K562 (cell line): Measurements from ENCODE around the gene RIC3. TPM values are rescaled to one million over a fixed set of nuclear protein-coding genes. Genes with fewer than 3 reads are reported as not detected.

Experiments used
- ATAC-seq: fragments of 200-7000 bp; cut with Tn5 transposase; 3 replicates; pipeline ENCODE4 v1.9.1; 2020; ENCODE audit warnings: moderate library complexity
- BruUV-seq: library from RNA; stranded (reverse); fragments of 400-500 nt; replicated peaks from 2 replicates; lab custom pipeline; 2021; lab: Mats Ljungman, UMichigan
- CTCF ChIA-PET: fragments of 300-600 bp; formaldehyde crosslinking; extraction: SDS; loops from one replicate; lab custom pipeline; 2021; ENCODE audit warnings: low intra/inter-chr PET ratio; lab: Yijun Ruan, JAX
- POLR2A ChIA-PET: fragments of 300-600, 350-650 bp; sonication (Branson Sonifier 250); formaldehyde crosslinking; extraction: SDS; loops from one replicate; lab custom pipeline; 2021; ENCODE audit warnings: antibody characterized with exemption, inconsistent platforms; lab: Yijun Ruan, JAX
- DNase-seq, 4 experiments: peaks; one replicate each; pipeline versions ENCODE4 v3.0.0 to v3.0.0-alpha.2; 2011 to 2018; ENCODE audit warnings: low spot score in 3 of 4, mixed read lengths in 3 of 4; ENCODE audit errors: extremely low read depth in 1 of 4
- FAIRE-seq: peaks from 2 replicates; lab custom pipeline; 2011; peaks lifted over from hg19 to GRCh38; lab: Jason Lieb, UNC
- H2AFZ ChIP-seq: 2 replicates; pipeline ENCODE4 v1.6.0; 2011; ENCODE audit warnings: low read depth, low read length, control low read depth, inconsistent platforms
- H3K27ac ChIP-seq: fragments of 200-600 bp; 3 replicates; pipeline ENCODE4 v1.8.0; 2011; ENCODE audit warnings: low read depth, mild to moderate bottlenecking, control low read depth, inconsistent platforms, low read length, moderate library complexity, mixed read lengths; ENCODE audit errors: extremely low read depth
- H3K27me3 ChIP-seq, 2 experiments: fragments of 300-600 bp in 1 of 2; 2 replicates in 1 of 2; 3 replicates in 1 of 2; pipeline versions ENCODE4 v1.6.0 to v1.8.0; 2011; ENCODE audit warnings: inconsistent platforms in 2 of 2, low read length in 2 of 2, mild to moderate bottlenecking in 1 of 2, mixed read lengths in 1 of 2, moderate library complexity in 1 of 2; ENCODE audit not compliant: control insufficient read depth in 2 of 2, insufficient read depth in 2 of 2
- H3K36me3 ChIP-seq: fragments of 300-600 bp; 3 replicates; pipeline ENCODE4 v1.8.0; 2011; ENCODE audit warnings: mild to moderate bottlenecking, low read length, inconsistent platforms; ENCODE audit not compliant: control insufficient read depth, insufficient read depth
- H3K4me1 ChIP-seq, 2 experiments: fragments of 200-600 bp in 1 of 2; replicated peaks in 1 of 2; 2 replicates in 1 of 2; 3 replicates in 1 of 2; pipeline versions ENCODE4 v1.5.1 to v1.8.0; 2011; ENCODE audit warnings: inconsistent platforms in 2 of 2, low read length in 2 of 2, mild to moderate bottlenecking in 1 of 2, mixed read lengths in 1 of 2, moderate library complexity in 1 of 2; ENCODE audit not compliant: control insufficient read depth in 2 of 2, insufficient read depth in 2 of 2
- H3K4me2 ChIP-seq: 2 replicates; pipeline ENCODE4 v1.6.1; 2011; ENCODE audit warnings: low read length, control low read depth, inconsistent platforms, mixed read lengths; ENCODE audit not compliant: insufficient read depth
- H3K4me3 ChIP-seq: fragments of 200-600 bp; sonication (generic), shearing (Covaris generic); 2 replicates; pipeline ENCODE4 v1.5.1; 2016; ENCODE audit warnings: control low read depth, inconsistent platforms
- H3K79me2 ChIP-seq: fragments of 200-600 bp; 3 replicates; pipeline ENCODE4 v1.8.0; 2011; ENCODE audit warnings: low read length, inconsistent platforms; ENCODE audit not compliant: control insufficient read depth, insufficient read depth
- H3K9ac ChIP-seq, 2 experiments: 2 replicates each; pipeline versions ENCODE4 v1.6.0 to v1.6.1; 2011; ENCODE audit warnings: low read depth in 2 of 2, low read length in 2 of 2, control low read depth in 1 of 2, inconsistent platforms in 1 of 2, mild to moderate bottlenecking in 1 of 2, mixed read lengths in 1 of 2; ENCODE audit not compliant: insufficient read depth in 1 of 2
- H3K9me1 ChIP-seq: one replicate; pipeline ENCODE4 v1.6.0; 2011; ENCODE audit warnings: inconsistent platforms, mild to moderate bottlenecking, low read length, moderate library complexity; ENCODE audit not compliant: control insufficient read depth, insufficient read depth
- H3K9me3 ChIP-seq: replicated peaks from 2 replicates; pipeline ENCODE4 v1.5.1; 2011; ENCODE audit warnings: low read depth, low read length, inconsistent platforms; ENCODE audit not compliant: control insufficient read depth, insufficient read depth
- H4K20me1 ChIP-seq: replicated peaks from 2 replicates; pipeline ENCODE4 v1.6.1; 2011; ENCODE audit warnings: low read length, inconsistent platforms, mixed read lengths; ENCODE audit not compliant: control insufficient read depth, insufficient read depth
- ARNT ChIP-seq, 2 experiments: fragments of 450-650 bp; IDR thresholded peaks; 2 replicates each; pipeline ENCODE4 v1.6.1; 2016; ENCODE audit warnings: mild to moderate bottlenecking in 1 of 2
- BDP1 ChIP-seq: IDR thresholded peaks from 3 replicates; pipeline ENCODE4 v1.6.1; 2011; ENCODE audit not compliant: insufficient read length, insufficient read depth
- ELF1 ChIP-seq: fragments of 200-800 bp; sonication (Bioruptor generic); IDR thresholded peaks from 2 replicates; pipeline ENCODE4 v1.6.1; 2016; ENCODE audit warnings: missing genetic modification characterization, missing compliant biosample characterization
- ELF2 ChIP-seq: fragments of 250-450 bp; sonication (Bioruptor Pico); IDR thresholded peaks from 2 replicates; pipeline ENCODE4 v1.5.0; 2021; ENCODE audit warnings: mild to moderate bottlenecking
- ETV5 ChIP-seq: sonication (generic); formaldehyde crosslinking; IDR thresholded peaks from 2 replicates; pipeline ENCODE4 v1.4.0; 2020; ENCODE audit warnings: low read depth, mild to moderate bottlenecking, missing genetic modification reagents
- MAZ ChIP-seq, 2 experiments: fragments of 450-650 bp in 1 of 2; sonication (generic) in 1 of 2; formaldehyde crosslinking; IDR thresholded peaks in 1 of 2; conservative IDR thresholded peaks in 1 of 2; 2 replicates each; pipeline versions ENCODE4 v1.4.0 to v1.5.0; 2020; ENCODE audit warnings: mild to moderate bottlenecking in 1 of 2, missing genetic modification reagents in 1 of 2
- MEIS2 ChIP-seq: fragments of 450-650 bp; IDR thresholded peaks from 2 replicates; pipeline ENCODE4 v1.6.1; 2014; ENCODE audit warnings: mild to moderate bottlenecking; ENCODE audit not compliant: partially characterized antibody
- SMAD3 ChIP-seq: fragments of 450-650 bp; formaldehyde crosslinking; conservative IDR thresholded peaks from 2 replicates; pipeline ENCODE4 v1.4.0; 2020; ENCODE audit warnings: mild to moderate bottlenecking
- SMC3 ChIP-seq: conservative IDR thresholded peaks from 2 replicates; pipeline ENCODE4 v1.6.1; 2011; ENCODE audit warnings: low read depth, low read length, improper control_type of control experiment; ENCODE audit not compliant: insufficient read depth
- TCF15 ChIP-seq: fragments of 250-450 bp; sonication (Bioruptor Pico); IDR thresholded peaks from 2 replicates; pipeline ENCODE4 v1.8.0; 2022; ENCODE audit warnings: moderate library complexity, mild to moderate bottlenecking, inconsistent platforms
- ZBED1 ChIP-seq: IDR thresholded peaks from 2 replicates; pipeline ENCODE4 v1.6.1; 2014
- ZBTB7A ChIP-seq: IDR thresholded peaks from 2 replicates; pipeline ENCODE4 v1.6.1; 2011; ENCODE audit warnings: low read depth, mild to moderate bottlenecking, low read length, moderate library complexity, borderline replicate concordance; ENCODE audit not compliant: control insufficient read depth
- ZC3H8 ChIP-seq: fragments of 450-650 bp; IDR thresholded peaks from 2 replicates; pipeline ENCODE4 v1.6.1; 2017
- ZNF449 ChIP-seq: fragments of 250-450 bp; sonication (Bioruptor Pico); IDR thresholded peaks from 2 replicates; pipeline ENCODE4 v1.8.0; 2022; ENCODE audit warnings: moderate library complexity, mild to moderate bottlenecking, inconsistent platforms
- ZNF507 ChIP-seq: conservative IDR thresholded peaks from 2 replicates; pipeline ENCODE4 v1.6.1; 2017; ENCODE audit warnings: missing genetic modification characterization, missing compliant biosample characterization
- ZNF589 ChIP-seq: fragments of 200-800 bp; sonication (Bioruptor generic); IDR thresholded peaks from 2 replicates; pipeline ENCODE4 v1.6.1; 2016; ENCODE audit warnings: low read depth, missing genetic modification characterization, missing compliant biosample characterization
- WGBS: fragments of 100-300 bp; shearing (Covaris generic); methylation state at CpG from one replicate; pipeline ENCODE4 v1.1.6; 2016; ENCODE audit warnings: low coverage, mixed read lengths; ENCODE audit not compliant: insufficient coverage; ENCODE audit errors: missing lambda C conversion rate; 5-methylcytosine and 5-hydroxymethylcytosine counted together
- in situ Hi-C: fragments of 300-500 bp; cut with MboI; formaldehyde crosslinking; loops from 4 replicates; pipeline ENCODE4 v1.15.0; 2018; ENCODE audit warnings: inconsistent platforms, mixed read lengths
- intact Hi-C: fragments of 100-400 bp; cut with micrococcal nuclease; formaldehyde crosslinking; loops from 2 replicates; pipeline ENCODE4 v1.14.2; 2022
- polyA plus RNA-seq, 8 experiments: library from polyadenylated mRNA; depleted of rRNA in 4 of 8; stranded (reverse) in 5 of 8; unstranded in 3 of 8; fragments of >200 nt; fragmentation: Nextera tagmentation in 2 of 8; fragmentation: Illumina TruSeq in 1 of 8; extraction: Ambion mirVana in 2 of 8; extraction: Trizol in 1 of 8; gene quantifications; 2 replicates each; pipeline versions ENCODE4 v1.2.1 to v1.2.3, GENCODE V29; 2011 to 2014; ENCODE audit warnings: inconsistent platforms in 1 of 8, missing spikeins in 1 of 8
- total RNA-seq, 7 experiments: library from RNA; depleted of rRNA in 6 of 7; stranded (reverse); fragments of >200 nt in 6 of 7; fragmentation: Illumina TruSeq in 2 of 7; extraction: Trizol in 2 of 7; gene quantifications; 2 replicates each; pipeline versions ENCODE4 v1.2.1 to v1.2.3, GENCODE V29; 2011 to 2021; ENCODE audit warnings: low replicate concordance in 1 of 7
- TF ChIP-seq, protein P1 (sequence below): sonication (generic); formaldehyde crosslinking; IDR thresholded peaks from 2 replicates; pipeline ENCODE4 v1.9.0; 2022; ENCODE audit warnings: mild to moderate bottlenecking, missing genetic modification reagents

Gene RIC3
- total and polyA plus RNA-seq, 9 of the 15 experiments (the other 6 are each of a cell fraction or from before 2014, with no cell fraction given): 0.03 to 0.16 (median 0.05) TPM; not detected in 4

- no peak for TF ChIP-seq BDP1
- TF ChIP-seq, all 486 proteins: peak for 0
Observed at GRCh38 chr11:8218409-8218808, 49.6 kb upstream of the RIC3 start (continued).

GRCh38 chr11:8217926-8218325 lies 49.1 kb upstream of the RIC3 start:
- H2AFZ ChIP-seq: no peak overlapping the region
- POLR2A ChIA-PET: interaction anchor here (2.1 kb wide), 1 partner anchor 11 kb away, joined by 5 read pairs; no protein-coding TSS in a partner anchor
- H3K27me3 ChIP-seq: peaks cover 11 to 57% of the 10 kb centered on the region in 2 experiments; a peak in 4 of 5 replicates
- no TSS peak for BruUV-seq
- H3K36me3 ChIP-seq: no peaks in the 10 kb centered on the region
- FAIRE-seq: no peak
- no peak overlapping the region for H3K4me3 ChIP-seq
- no peaks in the 10 kb centered on the region; a peak in 2 of 5 replicates for H3K4me1 ChIP-seq
- 7% methylated on average over 7 of the region's 11 CpGs for WGBS
- no peak for ATAC-seq
- TF ChIP-seq SMC3: no peak
- no peak for TF ChIP-seq ZNF507
- TF ChIP-seq ZBED1: no peak
- no peak for TF ChIP-seq ZNF589
- no peak for TF ChIP-seq TCF15 (CRISPR knock-in tag)
- TF ChIP-seq ARNT (IDR thresholded peaks at IDR 0.05): no peak
- TF ChIP-seq, protein P1, sequence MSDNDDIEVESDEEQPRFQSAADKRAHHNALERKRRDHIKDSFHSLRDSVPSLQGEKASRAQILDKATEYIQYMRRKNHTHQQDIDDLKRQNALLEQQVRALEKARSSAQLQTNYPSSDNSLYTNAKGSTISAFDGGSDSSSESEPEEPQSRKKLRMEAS: no peak
- TF ChIP-seq ZNF449 (CRISPR knock-in tag): no peak
- TF ChIP-seq SMAD3: no peak
- TF ChIP-seq ZBTB7A: no peak
- no peak for TF ChIP-seq ELF2 (CRISPR knock-in tag)
- TF ChIP-seq ZC3H8: no peak
- TF ChIP-seq MEIS2: no peak
- TF ChIP-seq MAZ (CRISPR knock-in tag; conservative IDR thresholded peaks at IDR 0.05 in 1 of 2, IDR thresholded peaks at IDR 0.05 in 1 of 2): no peak
- TF ChIP-seq ETV5 (CRISPR knock-in tag): no peak
- TF ChIP-seq ELF1: no peak
- TF ChIP-seq, all 486 proteins: peak for 0
- Histone ChIP-seq H3K9me1 (no peaks in the 10 kb centered on the region), H3K9ac (no peak overlapping the region), H3K79me2 (no peaks in the 10 kb centered on the region), H3K4me2 (no peak overlapping the region), H3K9me3 (no peaks in the 10 kb centered on the region), H4K20me1 (0 out of 2 replicates have a peak, but pooled peaks cover 10% of the 10 kb centered on the region), H3K27ac (no peak overlapping the region)
- in situ Hi-C loops (no loop called here), intact Hi-C loops (no loop called here)
- CTCF ChIA-PET: no interaction called here
- DNase-seq: no peak
